Glomerular visceral epithelial cell (primary cell): Measurements from ENCODE around the gene FBXO48.

ENCODE experiments used
- DNase-seq: peaks from one replicate; pipeline ENCODE4 v3.0.0-alpha.2; 2016; ENCODE audit errors: extremely low spot score

Gene FBXO48

DNA sequence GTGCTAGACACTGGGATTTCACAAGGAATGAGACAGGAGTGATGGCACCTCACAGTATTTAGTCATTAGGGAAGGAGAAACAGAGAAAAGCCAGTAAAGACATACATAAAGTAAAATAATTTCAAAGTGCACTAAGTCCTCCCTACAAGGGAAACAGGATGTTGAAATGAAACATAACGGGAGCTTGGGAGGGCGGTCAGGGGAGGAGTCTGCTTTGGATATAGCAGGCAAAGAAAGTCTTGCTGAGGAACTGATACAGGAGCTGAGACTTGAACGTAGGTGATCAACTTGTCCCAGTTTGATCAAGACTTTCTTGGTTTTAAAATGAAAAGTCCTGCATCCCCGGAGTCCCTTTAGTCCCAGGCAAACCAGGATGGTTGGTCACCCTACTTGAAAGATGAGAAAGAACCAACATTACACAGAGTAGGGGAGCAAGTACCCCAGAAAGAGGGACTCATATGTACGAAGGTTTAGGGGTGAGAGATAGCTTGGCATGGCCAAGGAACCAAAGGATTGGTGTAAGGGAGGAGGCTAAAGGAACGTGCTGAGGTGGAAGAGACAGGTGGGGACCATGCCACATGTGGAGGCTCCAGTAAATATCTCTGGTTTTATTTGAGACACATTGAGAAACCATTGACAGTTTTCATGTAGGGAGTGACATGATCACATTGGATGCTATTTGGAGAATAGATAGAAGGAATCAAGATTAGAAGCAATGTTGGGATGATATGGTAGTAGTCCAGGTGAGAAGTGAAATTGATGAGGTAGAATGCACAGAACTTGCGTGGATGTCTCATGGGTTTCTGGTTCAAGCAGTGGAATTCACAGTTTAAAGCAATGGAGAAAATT, 28.4 kb downstream of the FBXO48 start:
- DNase-seq, result no peak

DNA sequence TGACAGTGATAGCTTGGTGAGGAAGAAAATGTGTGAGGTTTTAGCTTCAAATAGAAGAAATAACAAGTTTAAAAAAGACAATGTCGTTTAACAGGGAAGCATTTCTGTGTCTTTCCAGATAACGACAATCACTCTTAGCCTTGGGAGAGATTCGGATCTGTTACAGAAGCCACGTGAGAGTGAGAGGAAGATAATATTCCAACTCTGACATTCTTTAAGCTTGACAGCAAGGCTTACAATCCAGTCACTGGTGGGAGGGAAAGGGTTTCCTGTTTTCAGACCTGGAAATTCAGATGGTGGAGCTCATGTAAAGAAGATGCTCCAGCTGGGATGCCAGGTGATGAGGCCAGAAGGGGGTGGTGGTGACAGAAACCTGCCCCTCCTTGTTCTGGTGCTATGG, 30.8 kb downstream of the FBXO48 start:
- no peak for DNase-seq

DNA sequence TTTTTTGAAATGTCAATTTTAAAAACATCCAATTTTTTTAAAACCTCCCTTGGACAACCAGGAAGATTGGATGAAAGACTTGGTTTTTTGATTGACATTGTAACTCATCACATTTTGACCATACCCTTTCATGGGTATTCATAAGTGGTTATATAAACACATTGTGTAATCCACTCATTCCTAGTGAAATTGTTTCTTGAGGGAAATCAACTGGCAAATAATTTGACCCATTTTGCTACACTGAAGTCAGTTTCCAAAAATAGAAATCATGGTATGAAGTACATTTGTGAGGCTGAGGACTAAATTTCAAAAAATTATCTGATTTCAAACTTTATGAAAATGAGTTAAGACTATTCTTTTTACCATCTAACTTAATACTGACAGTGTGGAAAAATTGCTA, 31.5 kb downstream of the FBXO48 start:
- no peak for DNase-seq

DNA sequence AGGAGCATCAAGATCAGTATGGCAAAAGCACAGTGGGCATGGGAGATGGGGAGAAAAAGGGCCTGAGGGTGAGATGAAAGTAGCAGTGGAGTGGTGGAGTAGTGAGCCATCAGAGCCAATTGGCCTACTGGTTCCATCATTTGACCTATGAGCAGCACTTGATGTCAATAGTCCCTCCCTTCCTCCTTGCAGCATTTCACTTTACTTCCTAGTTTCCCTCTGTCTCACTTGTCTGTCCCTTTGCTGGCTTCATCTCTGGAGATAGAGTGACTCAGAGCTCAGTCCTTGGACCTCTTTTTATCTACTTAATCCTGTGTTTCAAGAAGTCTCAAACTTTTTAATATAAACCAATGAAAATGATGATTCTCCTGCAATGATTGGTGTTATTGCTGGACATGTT, 32.1 kb downstream of the FBXO48 start:
- no peak for DNase-seq

DNA sequence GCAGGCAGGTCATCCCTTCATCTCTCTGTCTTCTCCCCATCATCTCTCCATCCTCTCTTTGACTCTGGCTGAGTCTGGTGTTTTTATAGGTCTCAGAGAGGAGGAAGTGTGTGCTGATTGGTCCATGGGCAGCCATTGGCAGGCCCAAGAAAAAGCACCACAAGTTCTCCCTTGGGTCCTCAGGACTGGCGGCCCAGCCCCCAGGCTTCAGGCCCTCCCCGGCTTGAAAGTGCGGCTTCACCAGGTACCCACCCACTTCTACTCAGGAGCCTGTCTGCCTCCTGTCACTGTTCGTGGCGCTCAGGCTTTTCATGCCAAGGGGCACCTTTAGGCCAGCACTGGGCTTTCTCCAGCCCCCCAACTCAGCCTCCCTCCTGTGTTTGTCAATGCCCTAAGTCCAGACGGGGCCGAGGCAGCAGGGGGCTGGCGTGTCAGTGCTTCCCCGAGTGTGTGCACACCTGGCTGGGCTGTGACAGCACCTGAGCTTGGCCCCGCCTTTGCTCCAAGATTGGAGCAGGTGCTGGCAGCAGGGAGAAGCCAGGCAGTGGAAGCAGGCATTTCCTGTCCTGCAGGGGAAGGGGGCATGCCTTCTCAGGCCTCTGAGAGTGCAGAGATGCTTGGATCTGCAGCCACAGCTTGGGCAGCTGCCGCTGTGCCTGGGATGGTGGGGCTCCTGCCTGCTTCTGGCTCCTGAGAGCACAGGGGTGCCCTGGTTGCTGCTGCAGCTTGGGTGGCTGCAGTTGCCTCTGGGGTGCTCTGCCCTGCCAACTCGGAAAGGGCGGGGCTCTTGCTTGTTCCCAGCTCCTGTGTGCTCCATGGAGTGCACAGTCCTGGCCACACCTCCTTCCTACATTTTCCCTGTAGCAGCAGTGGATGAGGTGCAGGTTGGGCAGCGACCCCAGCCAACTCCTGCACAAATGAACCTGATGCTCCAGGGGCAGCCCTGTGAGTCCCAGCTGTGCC, 34.1 kb downstream of the FBXO48 start:
- DNase-seq, result no peak

DNA sequence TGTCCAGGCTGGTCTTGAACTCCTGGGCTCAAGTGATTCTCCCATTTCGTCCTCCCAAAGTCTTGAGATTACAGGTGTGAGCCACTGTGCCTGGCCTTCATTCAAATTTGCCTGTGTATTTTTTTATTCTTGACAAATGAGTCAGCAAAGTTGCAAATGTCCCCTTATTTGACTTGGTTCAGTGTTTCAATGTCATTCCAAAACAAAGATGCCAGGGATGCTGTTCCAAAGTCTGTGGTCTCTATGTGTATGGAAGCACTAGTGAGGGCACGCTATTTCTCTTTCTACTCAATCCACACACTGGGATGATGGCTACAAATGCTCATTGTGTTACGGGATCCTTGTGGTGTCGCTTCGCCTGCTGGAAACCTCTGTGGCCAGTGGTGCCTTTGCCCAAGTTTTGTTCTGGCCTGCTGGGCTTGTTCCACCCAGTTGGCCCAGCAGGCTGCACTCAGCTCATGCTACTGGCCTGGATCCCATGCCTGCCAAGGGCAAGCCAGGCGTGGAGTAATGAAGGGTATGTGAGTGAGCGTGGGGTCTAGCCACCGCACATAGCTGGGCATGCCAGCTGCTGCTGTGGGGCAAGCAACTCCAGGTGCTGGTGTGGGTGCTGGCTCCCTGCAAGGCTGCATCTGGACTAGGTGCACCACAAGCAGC, 35.6 kb downstream of the FBXO48 start:
- DNase-seq, result no peak

DNA sequence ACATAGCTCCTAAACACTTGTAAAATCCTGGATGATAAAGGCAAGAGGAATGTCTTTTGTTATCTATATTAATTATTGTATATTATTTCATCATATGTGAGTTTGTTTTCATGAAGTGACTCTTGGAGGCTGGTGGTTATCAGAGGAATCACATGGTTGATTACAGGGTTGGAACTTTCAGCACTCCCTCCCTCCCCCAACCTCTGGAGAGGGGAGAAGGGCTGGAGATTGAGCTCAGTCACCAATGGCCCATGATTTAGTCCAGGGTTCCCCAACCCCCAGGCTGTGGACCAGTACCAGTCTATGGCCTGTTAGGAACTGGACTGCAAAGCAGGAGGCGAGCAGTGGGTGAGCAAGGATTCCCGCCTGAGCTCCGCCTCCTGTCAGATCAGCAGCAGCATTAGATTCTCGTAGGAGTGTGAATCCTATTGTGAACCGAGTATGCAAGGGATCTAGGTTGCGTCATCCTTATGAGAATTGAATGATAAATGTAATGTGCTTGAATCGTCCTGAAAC, 37.7 kb downstream of the FBXO48 start:
- no peak for DNase-seq

DNA sequence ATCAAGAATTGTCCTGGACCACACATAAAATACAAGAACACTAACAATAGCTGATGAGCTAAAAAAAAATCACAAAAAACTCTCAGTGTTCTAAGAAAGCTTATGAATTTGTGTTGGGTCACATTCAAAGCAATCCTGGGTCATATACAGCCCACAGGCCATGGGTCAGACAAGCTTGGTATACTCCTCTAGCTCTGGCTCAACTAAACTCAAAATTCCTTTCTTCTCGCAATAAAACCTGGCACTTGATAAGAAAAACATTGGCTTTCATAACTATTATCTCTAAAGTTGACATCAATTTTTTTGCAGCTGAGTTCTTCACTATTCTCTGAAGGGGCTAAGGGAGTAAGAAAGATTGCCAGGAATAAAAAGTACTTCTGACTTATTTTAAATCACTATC, 38.3 kb downstream of the FBXO48 start:
- DNase-seq, result no peak

DNA sequence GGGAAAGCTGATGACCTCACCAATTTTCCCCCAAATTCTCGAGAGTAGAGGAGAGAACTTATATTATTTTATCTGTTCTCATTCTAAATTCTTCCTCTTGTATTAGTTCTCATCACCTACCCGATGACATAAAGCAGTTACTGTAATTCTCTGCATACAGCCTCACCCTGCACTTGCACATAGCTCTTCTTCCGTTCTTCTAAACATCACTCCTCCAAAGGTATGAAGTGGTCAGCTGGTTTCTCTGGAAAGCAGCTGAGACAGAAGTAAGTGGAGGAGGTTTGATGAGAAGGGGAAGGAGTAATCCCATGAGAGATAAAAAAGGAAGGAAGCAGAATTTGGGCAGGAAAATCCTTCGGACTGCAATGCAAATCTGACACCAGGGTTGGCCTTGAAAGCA, 39.0 kb downstream of the FBXO48 start:
- no peak for DNase-seq

DNA sequence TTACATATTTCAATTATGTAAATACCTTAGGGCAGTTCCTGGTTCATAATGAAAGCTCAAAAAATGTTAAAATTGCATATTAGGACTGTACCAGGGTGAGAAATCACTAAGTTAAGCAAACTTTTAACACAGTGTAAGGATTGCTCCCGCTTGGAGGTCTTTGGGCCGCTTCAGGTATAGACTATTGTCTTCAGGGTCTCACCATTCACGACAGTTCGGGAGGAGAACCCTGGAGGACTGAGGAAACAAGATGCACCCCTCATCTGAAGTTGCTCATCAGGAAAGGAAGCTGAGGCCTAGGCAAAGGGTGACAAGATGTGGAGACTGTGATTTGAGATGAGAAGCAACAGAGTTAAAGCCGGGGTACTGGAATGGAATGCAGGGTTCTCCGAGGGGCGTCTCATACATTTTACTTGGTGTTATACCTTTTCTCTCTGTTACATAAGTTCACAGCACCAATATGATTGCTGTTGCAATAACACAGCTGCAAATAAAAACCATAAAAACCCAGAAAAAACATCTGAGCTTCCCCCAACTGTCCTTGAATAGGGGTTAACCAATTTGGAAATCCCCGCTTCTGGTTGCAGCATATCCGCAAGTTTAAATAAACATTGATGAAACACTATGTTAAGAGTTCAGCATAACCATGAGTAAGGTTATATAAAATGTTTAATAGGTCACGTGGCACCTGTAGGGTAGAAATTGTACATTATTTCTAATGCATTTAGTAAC, 40.1 kb downstream of the FBXO48 start:
- DNase-seq, result no peak

DNA sequence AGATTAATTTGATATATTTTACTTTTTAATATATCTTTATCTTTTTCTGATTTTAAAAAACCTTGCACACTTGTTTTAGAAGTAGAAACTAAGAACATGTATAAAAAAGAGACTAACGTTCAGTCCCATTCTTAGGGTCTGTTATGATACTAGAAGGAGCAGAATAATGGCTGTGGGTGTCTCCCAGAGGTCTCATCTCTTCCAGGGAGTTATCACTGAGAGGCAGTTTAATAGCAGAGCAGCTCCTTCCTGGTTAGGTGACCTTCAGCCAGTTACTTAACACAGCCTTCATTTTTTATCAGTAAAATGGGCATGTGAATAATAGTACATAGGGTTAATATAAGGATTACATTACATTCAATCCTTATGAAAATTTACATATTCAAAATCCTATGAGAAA, 40.6 kb downstream of the FBXO48 start:
- DNase-seq, result no peak

DNA sequence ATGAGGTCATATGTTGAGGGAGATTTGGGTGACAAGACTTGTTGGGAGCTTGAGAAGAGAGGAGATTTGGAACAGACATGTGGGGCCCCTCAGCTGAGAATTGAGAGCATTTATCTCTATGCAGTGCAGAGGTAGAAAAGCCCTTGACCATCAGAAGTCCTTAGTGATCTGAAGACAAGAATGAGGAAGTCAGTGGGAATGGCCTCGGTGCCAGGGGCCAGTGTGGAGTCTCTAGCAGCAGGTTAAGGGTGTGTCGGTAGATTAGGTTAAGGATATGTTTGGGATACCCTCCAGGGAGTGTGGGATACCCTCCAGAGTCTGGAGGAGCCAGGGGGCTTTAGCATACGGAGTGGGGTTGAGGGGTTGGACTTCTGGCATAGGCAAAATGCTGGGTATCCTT, 41.6 kb downstream of the FBXO48 start:
- DNase-seq, result no peak

DNA sequence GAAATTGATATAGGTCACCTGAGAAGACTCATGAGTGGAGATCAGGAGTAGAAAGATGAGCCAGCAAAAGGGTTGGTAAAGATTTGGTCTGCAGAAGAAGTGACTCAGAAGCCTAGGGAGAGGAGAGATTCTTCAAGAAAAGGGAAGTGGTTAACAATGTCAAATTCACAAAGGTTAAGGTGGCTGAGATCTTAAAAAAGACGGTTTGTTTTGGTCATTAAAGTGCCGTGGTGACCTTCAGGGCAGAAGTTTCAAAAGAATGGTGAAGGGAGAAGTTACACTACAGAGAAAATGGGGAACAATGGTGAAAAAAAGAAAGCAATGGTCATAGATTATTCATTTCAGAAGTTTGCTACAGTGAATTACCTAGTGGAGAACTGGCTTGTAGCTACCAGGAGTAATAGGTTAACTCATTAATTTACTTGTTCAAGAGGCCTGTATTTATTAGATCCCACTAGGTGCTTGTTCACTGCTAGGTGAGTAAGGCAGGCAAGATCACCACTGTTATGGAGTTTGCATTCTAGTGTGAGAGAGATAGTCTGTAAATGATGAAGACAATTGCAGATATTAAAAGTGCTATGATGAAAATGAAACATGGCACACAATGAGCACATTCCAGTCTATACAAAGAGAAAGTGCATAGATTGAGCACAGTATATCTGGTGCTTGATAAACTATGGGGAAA, 43.0 kb downstream of the FBXO48 start:
- no peak for DNase-seq

DNA sequence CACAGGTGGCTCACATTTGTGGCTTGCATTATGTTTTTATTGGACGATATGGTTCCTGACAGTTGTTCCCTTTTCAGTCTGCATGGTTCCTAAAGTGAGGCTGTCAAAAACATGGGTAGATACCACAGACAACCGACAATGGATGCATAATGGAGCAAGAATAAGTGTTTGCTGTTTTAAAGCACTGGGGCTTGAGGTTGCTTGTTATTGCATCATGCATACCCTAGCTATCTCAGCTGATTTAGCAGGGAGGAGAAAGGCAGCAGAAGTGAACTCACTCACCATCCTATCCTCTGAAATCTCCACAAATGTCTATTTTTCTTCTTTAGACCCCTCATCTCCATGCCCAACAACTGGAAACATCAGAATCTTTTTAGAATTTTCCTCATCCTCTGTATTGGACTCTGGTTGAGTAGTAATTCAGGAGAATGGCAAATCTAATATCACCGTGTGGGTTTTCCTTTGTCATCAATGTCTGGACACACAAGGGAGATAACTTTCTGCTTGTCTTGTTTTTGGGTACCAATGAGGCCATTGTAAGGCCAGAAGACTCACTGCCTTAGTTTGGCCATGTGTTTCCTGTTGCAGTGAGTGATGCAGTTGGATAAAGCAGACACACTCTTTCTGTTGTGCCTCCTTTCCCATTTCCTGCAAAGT, 46.7 kb downstream of the FBXO48 start:
- DNase-seq, result no peak

DNA sequence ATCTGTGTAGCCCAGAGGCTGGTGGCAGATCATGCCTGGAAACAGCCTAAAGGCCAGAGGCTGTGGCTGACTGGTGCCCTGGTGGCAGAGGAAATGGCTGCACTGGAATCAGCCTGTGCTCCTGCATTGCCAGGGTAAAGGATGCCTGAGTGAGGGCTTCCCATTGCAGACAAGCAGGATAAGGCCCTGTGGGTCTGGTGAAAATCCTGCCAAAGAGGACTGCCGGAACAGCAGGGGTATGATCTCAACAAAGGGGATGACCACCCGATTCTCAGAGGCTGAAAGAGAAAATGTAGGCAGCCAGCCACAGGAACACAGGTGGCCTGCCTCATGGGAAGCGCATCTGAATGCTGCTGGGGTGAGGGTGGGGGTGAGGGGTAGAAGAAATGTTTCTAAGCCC, 48.2 kb downstream of the FBXO48 start:
- DNase-seq, result no peak

DNA sequence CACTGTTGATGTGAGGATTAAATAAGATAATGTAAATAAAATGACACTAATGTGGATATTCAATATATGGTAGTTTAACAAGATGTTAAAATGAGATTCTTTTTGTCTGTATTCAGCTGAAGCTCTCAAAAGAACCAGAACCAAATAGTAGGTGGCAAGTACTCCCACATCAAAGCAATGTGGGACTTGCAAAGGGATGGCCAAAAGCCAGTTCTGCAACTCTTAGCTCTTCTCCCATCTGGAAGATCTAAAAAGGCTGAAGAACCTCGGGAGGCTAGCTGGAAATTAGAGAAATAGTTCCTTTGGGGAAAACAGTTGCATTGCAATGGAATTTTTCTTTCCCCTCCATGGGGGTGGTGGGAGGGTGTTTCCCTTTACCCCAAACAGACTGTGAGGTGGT, 48.7 kb downstream of the FBXO48 start:
- DNase-seq, result no peak

DNA sequence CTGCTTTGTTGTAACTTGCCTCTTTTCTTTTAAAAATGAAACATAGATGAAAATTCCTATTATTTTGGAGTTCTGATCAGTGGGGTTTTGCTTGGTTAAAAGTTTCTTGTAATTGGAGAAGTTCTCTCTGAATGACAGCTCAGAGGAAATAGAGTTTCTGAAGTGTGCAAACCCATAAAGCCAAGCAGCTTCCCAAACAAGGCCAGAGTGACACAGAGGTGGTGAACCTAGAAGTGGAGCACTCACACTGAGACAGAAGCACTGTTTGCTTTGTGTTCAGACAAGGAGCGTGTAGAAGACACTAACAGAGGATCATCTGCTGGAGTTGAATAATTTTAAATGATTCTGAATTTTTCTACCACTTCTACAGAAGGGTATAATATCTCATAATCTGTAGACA, 49.2 kb downstream of the FBXO48 start:
- DNase-seq, result no peak

DNA sequence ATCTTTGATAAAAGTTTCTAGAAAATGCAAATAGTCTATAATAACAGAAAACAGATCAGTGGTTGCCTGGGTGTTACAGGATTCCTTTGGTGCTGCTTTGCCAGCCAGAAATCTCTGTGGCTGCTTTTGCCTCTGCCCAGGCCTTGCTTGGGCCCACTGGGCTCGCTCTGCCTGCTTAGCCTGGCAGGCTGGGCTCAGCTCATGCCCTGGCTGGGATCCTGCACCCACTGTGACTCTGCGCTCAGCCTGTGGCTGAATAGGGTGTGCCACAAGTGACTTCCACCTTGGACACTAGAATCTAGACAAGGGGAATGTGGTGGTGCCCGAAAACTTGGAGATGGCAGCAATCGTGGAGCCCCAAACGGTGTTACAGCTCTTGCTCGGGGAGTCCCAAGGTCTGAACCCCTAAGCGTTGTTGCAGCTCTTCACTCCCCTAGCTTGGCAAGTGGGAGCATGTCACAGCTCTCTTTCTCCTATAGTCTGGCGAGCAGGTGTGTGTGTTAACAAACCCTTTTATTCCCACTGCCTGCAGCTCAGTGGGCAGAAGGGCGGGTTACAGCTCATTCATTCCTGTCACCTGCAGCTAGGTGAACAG, 50.9 kb downstream of the FBXO48 start:
- DNase-seq, result no peak

DNA sequence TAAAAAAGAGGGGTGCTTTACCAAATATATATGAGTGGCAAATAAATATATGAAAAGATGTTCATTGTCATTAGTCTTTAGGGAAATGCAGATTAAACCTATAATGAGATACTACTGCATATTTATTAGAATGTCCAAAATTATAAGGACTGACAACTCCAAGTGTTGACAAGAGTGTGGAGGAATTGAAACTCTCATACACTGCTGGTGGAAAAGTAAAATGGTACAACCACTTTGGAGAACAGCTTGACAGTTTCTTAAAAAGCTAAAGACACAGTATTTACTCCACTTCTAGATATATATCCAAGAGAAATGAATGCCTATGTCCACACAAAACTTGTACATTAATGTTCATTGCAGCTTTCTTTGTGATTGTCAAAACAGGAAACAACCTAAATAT, 51.6 kb downstream of the FBXO48 start:
- no peak for DNase-seq

DNA sequence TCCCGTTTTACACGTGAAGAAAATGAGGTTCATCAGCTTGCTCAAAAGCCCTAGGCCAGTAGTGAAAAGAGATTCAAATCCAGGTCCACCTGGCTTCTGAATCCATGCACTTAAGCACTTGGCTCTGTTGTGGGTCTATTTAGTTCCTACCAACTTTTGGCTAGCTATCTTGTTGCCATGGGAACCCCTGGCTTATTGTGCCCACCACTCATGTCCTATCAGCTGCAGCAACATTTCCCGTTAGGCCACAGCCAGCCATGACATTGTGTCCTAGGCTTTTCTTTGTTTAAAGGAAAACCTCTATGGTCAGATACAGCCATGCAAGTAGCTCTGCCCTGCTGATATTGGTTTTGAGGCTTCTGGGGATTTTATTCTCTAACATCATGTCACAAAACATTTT, 52.2 kb downstream of the FBXO48 start:
- DNase-seq, result no peak
